WTC11 (cell line): Measurements from ENCODE around the gene SCNN1A. TPM values are rescaled to one million over a fixed set of nuclear protein-coding genes. Genes with fewer than 3 reads are reported as not detected.

Experiments used
- ATAC-seq: fragments of 200-7000 bp; cut with Tn5 transposase; 2 replicates; pipeline ENCODE4 v1.10.0; 2021; ENCODE audit warnings: mild to moderate bottlenecking, moderate library complexity
- CTCF ChIA-PET: fragments of 300-600 bp; sonication (Branson Sonifier 250); formaldehyde crosslinking; loops from one replicate; lab custom pipeline; 2021; ENCODE audit warnings: antibody characterized with exemption; lab: Charles Lee
- POLR2A ChIA-PET: fragments of 350-600 bp; sonication (Branson Sonifier 250); formaldehyde crosslinking; loops from one replicate; lab custom pipeline; 2021; ENCODE audit warnings: antibody characterized with exemption; lab: Charles Lee
- DNase-seq: peaks from one replicate; pipeline ENCODE4 v3.0.0; 2021; ENCODE audit warnings: low spot score
- H3K27ac Mint-ChIP-seq: 2 replicates; pipeline ENCODE4 v1.8.0; 2021; ENCODE audit warnings: mixed read lengths
- H3K27me3 Mint-ChIP-seq: 2 replicates; pipeline ENCODE4 v1.8.0; 2021; ENCODE audit warnings: low read depth, mild to moderate bottlenecking, moderate library complexity, mixed read lengths
- H3K36me3 Mint-ChIP-seq: 2 replicates; pipeline ENCODE4 v1.8.0; 2021; ENCODE audit warnings: mixed read lengths
- H3K4me1 Mint-ChIP-seq: 2 replicates; pipeline ENCODE4 v1.8.0; 2022; ENCODE audit warnings: mixed read lengths
- H3K4me3 Mint-ChIP-seq: 2 replicates; pipeline ENCODE4 v1.8.0; 2021; ENCODE audit warnings: mild to moderate bottlenecking, moderate library complexity, mixed read lengths
- H3K9me3 Mint-ChIP-seq: 2 replicates; pipeline ENCODE4 v1.8.0; 2021; ENCODE audit warnings: mixed read lengths
- CBFB ChIP-seq: sonication (generic); formaldehyde crosslinking; IDR thresholded peaks from 2 replicates; pipeline ENCODE4 v1.8.1; 2022; ENCODE audit warnings: mild to moderate bottlenecking, low read depth, missing genetic modification reagents
- CREB1 ChIP-seq: sonication (generic); formaldehyde crosslinking; IDR thresholded peaks from 2 replicates; pipeline ENCODE4 v1.8.0; 2023; ENCODE audit warnings: mild to moderate bottlenecking, missing genetic modification reagents
- CREM ChIP-seq: sonication (generic); formaldehyde crosslinking; IDR thresholded peaks from 2 replicates; pipeline ENCODE4 v1.8.1; 2022; ENCODE audit warnings: mild to moderate bottlenecking, missing genetic modification reagents, moderate library complexity
- FOXJ3 ChIP-seq: sonication (generic); formaldehyde crosslinking; IDR thresholded peaks from 2 replicates; pipeline ENCODE4 v1.9.0; 2021; ENCODE audit warnings: missing genetic modification reagents, mild to moderate bottlenecking, borderline replicate concordance
- NFATC4 ChIP-seq: fragments of 250-450 bp; sonication (Bioruptor Pico); IDR thresholded peaks from 2 replicates; pipeline ENCODE4 v1.9.0; 2021; ENCODE audit warnings: mild to moderate bottlenecking
- NR1H2 ChIP-seq: sonication (generic); formaldehyde crosslinking; IDR thresholded peaks from 2 replicates; pipeline ENCODE4 v1.9.0; 2021; ENCODE audit warnings: mild to moderate bottlenecking, moderate library complexity, missing genetic modification reagents
- RORB ChIP-seq: fragments of 250-450 bp; sonication (Bioruptor Pico); IDR thresholded peaks from 2 replicates; pipeline ENCODE4 v1.9.0; 2021; ENCODE audit warnings: mild to moderate bottlenecking
- TP53 ChIP-seq: sonication (generic); formaldehyde crosslinking; IDR thresholded peaks from 2 replicates; pipeline ENCODE4 v1.8.1; 2023; ENCODE audit warnings: mild to moderate bottlenecking, missing genetic modification reagents
- ZNF121 ChIP-seq: sonication (generic); formaldehyde crosslinking; IDR thresholded peaks from 2 replicates; pipeline ENCODE4 v1.8.0; 2023; ENCODE audit warnings: missing genetic modification reagents
- ZNF317 ChIP-seq: sonication (generic); formaldehyde crosslinking; IDR thresholded peaks from 2 replicates; pipeline ENCODE4 v1.8.1; 2023; ENCODE audit warnings: low read depth, mild to moderate bottlenecking, moderate library complexity, missing genetic modification reagents, borderline replicate concordance
- ZNF396 ChIP-seq: fragments of 250-450 bp; sonication (Bioruptor Pico); IDR thresholded peaks from 2 replicates; pipeline ENCODE4 v1.8.0; 2021; ENCODE audit warnings: mild to moderate bottlenecking, moderate library complexity, borderline replicate concordance
- total RNA-seq: library from RNA; stranded (reverse); gene quantifications from 3 replicates; pipeline ENCODE4 v1.2.3, GENCODE V29; 2021
- TF ChIP-seq, protein P1 (sequence below): sonication (generic); formaldehyde crosslinking; IDR thresholded peaks from 2 replicates; pipeline ENCODE4 v1.8.1; 2023; ENCODE audit warnings: mild to moderate bottlenecking, missing genetic modification reagents, borderline replicate concordance
- TF ChIP-seq, protein P2 (sequence below): fragments of 250-450 bp; sonication (Bioruptor Pico); IDR thresholded peaks from 2 replicates; pipeline ENCODE4 v1.9.0; 2021; ENCODE audit warnings: mild to moderate bottlenecking, borderline replicate concordance
- TF ChIP-seq, protein P3 (sequence below): sonication (generic); formaldehyde crosslinking; IDR thresholded peaks from 2 replicates; pipeline ENCODE4 v1.8.1; 2022; ENCODE audit warnings: mild to moderate bottlenecking, moderate library complexity, missing genetic modification reagents
- TF ChIP-seq, protein P4 (sequence below): sonication (generic); formaldehyde crosslinking; IDR thresholded peaks from 2 replicates; pipeline ENCODE4 v1.8.1; 2023; ENCODE audit warnings: mild to moderate bottlenecking, missing genetic modification reagents, moderate library complexity

Gene SCNN1A
- total RNA-seq, 1 experiment from 2014 or later, result 100 TPM

DNA sequence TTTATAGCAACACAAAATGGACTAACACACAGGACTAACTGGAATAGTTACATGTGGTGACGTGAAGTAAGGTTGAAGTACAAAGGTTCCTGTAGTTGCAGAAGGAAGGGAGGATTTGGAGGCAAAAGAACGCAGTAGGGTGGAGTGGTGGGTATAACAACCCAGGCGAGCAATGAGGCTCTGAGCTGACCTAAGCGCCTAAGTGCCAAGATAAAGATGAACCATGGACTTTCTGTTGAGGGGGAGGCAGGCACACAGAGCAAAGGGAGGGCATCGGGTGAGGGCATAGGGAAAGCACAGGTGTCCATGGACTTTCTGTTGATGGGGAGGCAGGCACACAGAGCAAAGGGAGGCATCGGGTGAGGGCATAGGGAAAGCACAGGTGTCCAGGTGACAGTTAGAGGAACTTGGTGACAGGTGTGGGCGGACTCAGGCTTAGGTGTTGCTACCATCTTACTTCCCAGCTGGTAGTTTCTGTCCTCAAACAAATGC is 15.2 kb downstream of the SCNN1A start:
- TF ChIP-seq ZNF121 (no peak), NFATC4 (no peak)
- TF ChIP-seq, protein P1, sequence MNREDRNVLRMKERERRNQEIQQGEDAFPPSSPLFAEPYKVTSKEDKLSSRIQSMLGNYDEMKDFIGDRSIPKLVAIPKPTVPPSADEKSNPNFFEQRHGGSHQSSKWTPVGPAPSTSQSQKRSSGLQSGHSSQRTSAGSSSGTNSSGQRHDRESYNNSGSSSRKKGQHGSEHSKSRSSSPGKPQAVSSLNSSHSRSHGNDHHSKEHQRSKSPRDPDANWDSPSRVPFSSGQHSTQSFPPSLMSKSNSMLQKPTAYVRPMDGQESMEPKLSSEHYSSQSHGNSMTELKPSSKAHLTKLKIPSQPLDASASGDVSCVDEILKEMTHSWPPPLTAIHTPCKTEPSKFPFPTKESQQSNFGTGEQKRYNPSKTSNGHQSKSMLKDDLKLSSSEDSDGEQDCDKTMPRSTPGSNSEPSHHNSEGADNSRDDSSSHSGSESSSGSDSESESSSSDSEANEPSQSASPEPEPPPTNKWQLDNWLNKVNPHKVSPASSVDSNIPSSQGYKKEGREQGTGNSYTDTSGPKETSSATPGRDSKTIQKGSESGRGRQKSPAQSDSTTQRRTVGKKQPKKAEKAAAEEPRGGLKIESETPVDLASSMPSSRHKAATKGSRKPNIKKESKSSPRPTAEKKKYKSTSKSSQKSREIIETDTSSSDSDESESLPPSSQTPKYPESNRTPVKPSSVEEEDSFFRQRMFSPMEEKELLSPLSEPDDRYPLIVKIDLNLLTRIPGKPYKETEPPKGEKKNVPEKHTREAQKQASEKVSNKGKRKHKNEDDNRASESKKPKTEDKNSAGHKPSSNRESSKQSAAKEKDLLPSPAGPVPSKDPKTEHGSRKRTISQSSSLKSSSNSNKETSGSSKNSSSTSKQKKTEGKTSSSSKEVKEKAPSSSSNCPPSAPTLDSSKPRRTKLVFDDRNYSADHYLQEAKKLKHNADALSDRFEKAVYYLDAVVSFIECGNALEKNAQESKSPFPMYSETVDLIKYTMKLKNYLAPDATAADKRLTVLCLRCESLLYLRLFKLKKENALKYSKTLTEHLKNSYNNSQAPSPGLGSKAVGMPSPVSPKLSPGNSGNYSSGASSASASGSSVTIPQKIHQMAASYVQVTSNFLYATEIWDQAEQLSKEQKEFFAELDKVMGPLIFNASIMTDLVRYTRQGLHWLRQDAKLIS (CRISPR knock-in tag), result no peak
- TF ChIP-seq, all 79 proteins: peak for 0
- ChIA-PET POLR2A (no interaction called here), CTCF (interaction anchor here (5.6 kb wide), 1 partner anchor 32 kb away, joined by 49 read pairs; no protein-coding TSS in a partner anchor)
- no peak for DNase-seq
- Mint-ChIP-seq H3K36me3 (peaks cover 38% of the 10 kb centered on the region), H3K9me3 (no peaks in the 10 kb centered on the region), H3K4me3 (no peak overlapping the region), H3K4me1 (peaks cover 24% of the 10 kb centered on the region), H3K27ac (peak overlapping the region; percentile 70; the same call in 1 of the 2 replicates), H3K27me3 (no peaks in the 10 kb centered on the region)
- no peak for ATAC-seq

DNA sequence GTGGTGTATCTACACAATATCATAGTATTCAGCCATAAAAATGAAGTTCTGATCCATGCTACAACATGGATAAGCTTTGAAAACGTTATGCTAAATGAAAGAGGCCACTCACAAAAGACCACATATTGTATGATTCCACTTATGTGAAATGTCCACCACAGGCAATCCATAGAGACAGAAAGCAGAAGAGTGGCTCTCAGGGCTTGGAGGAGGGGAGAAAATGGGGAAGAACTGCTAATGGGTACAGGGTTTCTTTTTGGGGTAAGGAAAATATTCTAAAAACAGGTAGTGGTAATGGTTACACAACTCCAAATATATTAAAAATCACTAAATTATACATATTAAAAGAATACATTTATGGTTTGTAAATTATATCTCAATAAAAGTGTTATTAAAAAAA is 16.5 kb downstream of the SCNN1A start:
- H3K4me1 Mint-ChIP-seq, result peaks cover 29% of the 10 kb centered on the region
- peaks cover 48% of the 10 kb centered on the region for H3K36me3 Mint-ChIP-seq
- H3K9me3 Mint-ChIP-seq, result no peaks in the 10 kb centered on the region
- ATAC-seq (no peak), DNase-seq (no peak)
- POLR2A ChIA-PET, result no interaction called here
- CTCF ChIA-PET, result interaction anchor here (1.8 to 5.6 kb wide), 2 partner anchors 17 to 31 kb away, joined by 4 to 49 read pairs; partner anchors contain the start of gene TNFRSF1A
- no peaks in the 10 kb centered on the region for H3K27me3 Mint-ChIP-seq
- no peak overlapping the region for H3K27ac Mint-ChIP-seq
- TF ChIP-seq ZNF396 (no peak), FOXJ3 (CRISPR knock-in tag) (no peak), CREB1 (CRISPR knock-in tag) (no peak), TP53 (CRISPR knock-in tag) (no peak), NR1H2 (CRISPR knock-in tag) (no peak), CREM (CRISPR knock-in tag) (no peak), RORB (no peak), ZNF317 (CRISPR knock-in tag) (no peak), CBFB (no peak)
- TF ChIP-seq, protein P2, sequence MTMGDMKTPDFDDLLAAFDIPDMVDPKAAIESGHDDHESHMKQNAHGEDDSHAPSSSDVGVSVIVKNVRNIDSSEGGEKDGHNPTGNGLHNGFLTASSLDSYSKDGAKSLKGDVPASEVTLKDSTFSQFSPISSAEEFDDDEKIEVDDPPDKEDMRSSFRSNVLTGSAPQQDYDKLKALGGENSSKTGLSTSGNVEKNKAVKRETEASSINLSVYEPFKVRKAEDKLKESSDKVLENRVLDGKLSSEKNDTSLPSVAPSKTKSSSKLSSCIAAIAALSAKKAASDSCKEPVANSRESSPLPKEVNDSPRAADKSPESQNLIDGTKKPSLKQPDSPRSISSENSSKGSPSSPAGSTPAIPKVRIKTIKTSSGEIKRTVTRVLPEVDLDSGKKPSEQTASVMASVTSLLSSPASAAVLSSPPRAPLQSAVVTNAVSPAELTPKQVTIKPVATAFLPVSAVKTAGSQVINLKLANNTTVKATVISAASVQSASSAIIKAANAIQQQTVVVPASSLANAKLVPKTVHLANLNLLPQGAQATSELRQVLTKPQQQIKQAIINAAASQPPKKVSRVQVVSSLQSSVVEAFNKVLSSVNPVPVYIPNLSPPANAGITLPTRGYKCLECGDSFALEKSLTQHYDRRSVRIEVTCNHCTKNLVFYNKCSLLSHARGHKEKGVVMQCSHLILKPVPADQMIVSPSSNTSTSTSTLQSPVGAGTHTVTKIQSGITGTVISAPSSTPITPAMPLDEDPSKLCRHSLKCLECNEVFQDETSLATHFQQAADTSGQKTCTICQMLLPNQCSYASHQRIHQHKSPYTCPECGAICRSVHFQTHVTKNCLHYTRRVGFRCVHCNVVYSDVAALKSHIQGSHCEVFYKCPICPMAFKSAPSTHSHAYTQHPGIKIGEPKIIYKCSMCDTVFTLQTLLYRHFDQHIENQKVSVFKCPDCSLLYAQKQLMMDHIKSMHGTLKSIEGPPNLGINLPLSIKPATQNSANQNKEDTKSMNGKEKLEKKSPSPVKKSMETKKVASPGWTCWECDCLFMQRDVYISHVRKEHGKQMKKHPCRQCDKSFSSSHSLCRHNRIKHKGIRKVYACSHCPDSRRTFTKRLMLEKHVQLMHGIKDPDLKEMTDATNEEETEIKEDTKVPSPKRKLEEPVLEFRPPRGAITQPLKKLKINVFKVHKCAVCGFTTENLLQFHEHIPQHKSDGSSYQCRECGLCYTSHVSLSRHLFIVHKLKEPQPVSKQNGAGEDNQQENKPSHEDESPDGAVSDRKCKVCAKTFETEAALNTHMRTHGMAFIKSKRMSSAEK, result no peak
- TF ChIP-seq, protein P3, sequence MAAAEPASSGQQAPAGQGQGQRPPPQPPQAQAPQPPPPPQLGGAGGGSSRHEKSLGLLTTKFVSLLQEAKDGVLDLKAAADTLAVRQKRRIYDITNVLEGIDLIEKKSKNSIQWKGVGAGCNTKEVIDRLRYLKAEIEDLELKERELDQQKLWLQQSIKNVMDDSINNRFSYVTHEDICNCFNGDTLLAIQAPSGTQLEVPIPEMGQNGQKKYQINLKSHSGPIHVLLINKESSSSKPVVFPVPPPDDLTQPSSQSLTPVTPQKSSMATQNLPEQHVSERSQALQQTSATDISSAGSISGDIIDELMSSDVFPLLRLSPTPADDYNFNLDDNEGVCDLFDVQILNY (CRISPR knock-in tag), result no peak
- TF ChIP-seq, protein P4, sequence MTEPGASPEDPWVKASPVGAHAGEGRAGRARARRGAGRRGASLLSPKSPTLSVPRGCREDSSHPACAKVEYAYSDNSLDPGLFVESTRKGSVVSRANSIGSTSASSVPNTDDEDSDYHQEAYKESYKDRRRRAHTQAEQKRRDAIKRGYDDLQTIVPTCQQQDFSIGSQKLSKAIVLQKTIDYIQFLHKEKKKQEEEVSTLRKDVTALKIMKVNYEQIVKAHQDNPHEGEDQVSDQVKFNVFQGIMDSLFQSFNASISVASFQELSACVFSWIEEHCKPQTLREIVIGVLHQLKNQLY (CRISPR knock-in tag), result no peak
- no peak overlapping the region for H3K4me3 Mint-ChIP-seq
